Neural cell (in vitro differentiated cells): ENCODE data around the gene NUDT7.

Source experiments
- CTCF ChIP-seq: fragments of 450-650 bp; IDR thresholded peaks from 2 replicates; pipeline ENCODE4 v1.5.1; 2014; ENCODE audit warnings: antibody characterized with exemption, mild to moderate bottlenecking, moderate library complexity; ENCODE audit not compliant: poor library complexity, severe bottlenecking
- EP300 ChIP-seq: fragments of 450-650 bp; conservative IDR thresholded peaks from 2 replicates; pipeline ENCODE4 v1.6.1; 2014; ENCODE audit warnings: antibody characterized with exemption, mild to moderate bottlenecking, moderate library complexity; ENCODE audit not compliant: poor library complexity, severe bottlenecking
- EZH2 ChIP-seq: fragments of 200-600, 300-800 bp; shearing (Covaris generic), sonication (generic); IDR thresholded peaks from 2 replicates; pipeline ENCODE4 v1.6.1; 2014; ENCODE audit warnings: antibody characterized with exemption, low read length, borderline replicate concordance, mild to moderate bottlenecking; ENCODE audit not compliant: insufficient read depth, poor library complexity, severe bottlenecking
- POLR2AphosphoS5 ChIP-seq: IDR thresholded peaks from 2 replicates; pipeline ENCODE4 v1.6.1; 2012
- RAD21 ChIP-seq: fragments of 450-650 bp; conservative IDR thresholded peaks from 2 replicates; pipeline ENCODE4 v1.6.1; 2014; ENCODE audit warnings: antibody characterized with exemption, mild to moderate bottlenecking, moderate library complexity
- SMC3 ChIP-seq: fragments of 450-650 bp; conservative IDR thresholded peaks from 2 replicates; pipeline ENCODE4 v1.6.1; 2014; ENCODE audit warnings: antibody characterized with exemption, mild to moderate bottlenecking, moderate library complexity; ENCODE audit not compliant: poor library complexity
- TAF1 ChIP-seq: IDR thresholded peaks from 2 replicates; pipeline ENCODE4 v1.6.1; 2012; ENCODE audit warnings: low read depth
- TF ChIP-seq, protein P1 (sequence below): IDR thresholded peaks from 2 replicates; pipeline ENCODE4 v1.6.1; 2012; ENCODE audit warnings: borderline replicate concordance

- TF ChIP-seq CTCF (no peak), TAF1 (no peak), EZH2 (no peak), EP300 (no peak), SMC3 (no peak), RAD21 (no peak), POLR2AphosphoS5 (no peak)
- TF ChIP-seq, protein P1, sequence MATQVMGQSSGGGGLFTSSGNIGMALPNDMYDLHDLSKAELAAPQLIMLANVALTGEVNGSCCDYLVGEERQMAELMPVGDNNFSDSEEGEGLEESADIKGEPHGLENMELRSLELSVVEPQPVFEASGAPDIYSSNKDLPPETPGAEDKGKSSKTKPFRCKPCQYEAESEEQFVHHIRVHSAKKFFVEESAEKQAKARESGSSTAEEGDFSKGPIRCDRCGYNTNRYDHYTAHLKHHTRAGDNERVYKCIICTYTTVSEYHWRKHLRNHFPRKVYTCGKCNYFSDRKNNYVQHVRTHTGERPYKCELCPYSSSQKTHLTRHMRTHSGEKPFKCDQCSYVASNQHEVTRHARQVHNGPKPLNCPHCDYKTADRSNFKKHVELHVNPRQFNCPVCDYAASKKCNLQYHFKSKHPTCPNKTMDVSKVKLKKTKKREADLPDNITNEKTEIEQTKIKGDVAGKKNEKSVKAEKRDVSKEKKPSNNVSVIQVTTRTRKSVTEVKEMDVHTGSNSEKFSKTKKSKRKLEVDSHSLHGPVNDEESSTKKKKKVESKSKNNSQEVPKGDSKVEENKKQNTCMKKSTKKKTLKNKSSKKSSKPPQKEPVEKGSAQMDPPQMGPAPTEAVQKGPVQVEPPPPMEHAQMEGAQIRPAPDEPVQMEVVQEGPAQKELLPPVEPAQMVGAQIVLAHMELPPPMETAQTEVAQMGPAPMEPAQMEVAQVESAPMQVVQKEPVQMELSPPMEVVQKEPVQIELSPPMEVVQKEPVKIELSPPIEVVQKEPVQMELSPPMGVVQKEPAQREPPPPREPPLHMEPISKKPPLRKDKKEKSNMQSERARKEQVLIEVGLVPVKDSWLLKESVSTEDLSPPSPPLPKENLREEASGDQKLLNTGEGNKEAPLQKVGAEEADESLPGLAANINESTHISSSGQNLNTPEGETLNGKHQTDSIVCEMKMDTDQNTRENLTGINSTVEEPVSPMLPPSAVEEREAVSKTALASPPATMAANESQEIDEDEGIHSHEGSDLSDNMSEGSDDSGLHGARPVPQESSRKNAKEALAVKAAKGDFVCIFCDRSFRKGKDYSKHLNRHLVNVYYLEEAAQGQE, result no peak
These were observed 29.7 kb upstream of the NUDT7 start for GRCh38 chr16:77692612-77693011.
